GM12873 (cell line): Measurements from ENCODE around the gene TNFRSF8.

Source experiments
- CTCF ChIP-seq: IDR thresholded peaks from 2 replicates; pipeline ENCODE4 v1.5.1; 2012; ENCODE audit warnings: low read depth, mild to moderate bottlenecking, moderate library complexity, low read length, control low read depth; ENCODE audit not compliant: insufficient read depth; ENCODE audit errors: missing control alignments

Gene TNFRSF8

GRCh38 chr1:12053752-12054548 is 9.2 kb upstream of the TNFRSF8 start:
- TF ChIP-seq CTCF, result no peak

DNA sequence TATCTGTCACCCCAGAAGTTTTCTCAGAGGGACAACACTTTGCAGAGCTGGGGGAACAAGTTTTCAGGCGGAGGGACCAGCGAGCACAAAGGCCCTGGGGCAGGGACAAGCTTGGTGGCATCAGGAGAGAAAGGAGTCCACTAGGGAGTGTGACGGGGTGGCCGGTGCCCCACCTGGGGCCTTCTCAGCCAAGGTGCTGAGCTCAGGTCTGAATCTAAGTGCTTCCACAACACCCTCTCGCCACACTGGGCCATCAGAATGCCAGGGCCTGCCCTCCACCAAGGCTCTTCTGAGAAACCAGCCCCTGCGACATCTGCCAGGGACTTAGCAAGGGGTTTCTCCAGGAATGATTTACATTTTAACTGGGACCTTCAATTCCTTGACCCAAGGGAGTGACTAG is 7.8 kb upstream of the TNFRSF8 start:
- TF ChIP-seq CTCF, result no peak

- TF ChIP-seq CTCF, result no peak
Observed at GRCh38 chr1:12056331-12056841, 6.7 kb upstream of the TNFRSF8 start.

- no peak for TF ChIP-seq CTCF
Observed at GRCh38 chr1:12057382-12057781, 5.7 kb upstream of the TNFRSF8 start.

DNA sequence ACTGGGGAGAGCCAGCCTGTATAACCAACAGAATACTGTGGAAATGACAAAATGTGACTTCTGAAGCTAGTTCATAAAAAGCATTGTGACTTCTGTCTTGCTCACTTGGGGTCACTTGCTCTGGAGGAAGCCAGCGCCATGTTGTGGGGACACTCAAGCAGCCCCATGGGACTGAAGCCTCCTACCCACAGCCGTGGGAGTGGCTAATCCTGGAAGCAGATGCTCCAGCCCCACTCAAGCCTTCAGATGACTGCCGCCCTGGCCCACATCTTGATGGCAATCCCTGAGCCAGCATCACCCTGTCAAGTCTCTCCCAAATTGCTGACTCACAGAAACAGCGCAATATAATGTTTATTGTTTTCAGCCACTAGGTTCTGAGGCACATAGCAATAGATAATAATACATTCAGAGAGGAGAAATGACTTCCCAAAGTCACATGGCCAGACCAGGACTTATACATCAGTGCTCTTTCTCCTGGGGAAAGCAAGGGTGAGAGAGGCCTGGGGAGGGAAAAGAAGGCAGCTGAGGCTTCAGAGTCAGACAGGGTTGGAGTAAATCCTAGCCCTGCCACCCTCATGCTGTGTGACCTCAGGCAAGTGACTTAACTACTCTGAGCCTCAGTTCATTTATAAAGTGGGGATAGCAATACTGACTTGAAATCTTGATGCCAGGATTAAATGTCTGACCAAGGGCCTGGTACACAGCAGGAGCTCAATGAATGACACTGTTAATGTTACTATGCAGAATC is 5.0 kb upstream of the TNFRSF8 start:
- no peak for TF ChIP-seq CTCF

DNA sequence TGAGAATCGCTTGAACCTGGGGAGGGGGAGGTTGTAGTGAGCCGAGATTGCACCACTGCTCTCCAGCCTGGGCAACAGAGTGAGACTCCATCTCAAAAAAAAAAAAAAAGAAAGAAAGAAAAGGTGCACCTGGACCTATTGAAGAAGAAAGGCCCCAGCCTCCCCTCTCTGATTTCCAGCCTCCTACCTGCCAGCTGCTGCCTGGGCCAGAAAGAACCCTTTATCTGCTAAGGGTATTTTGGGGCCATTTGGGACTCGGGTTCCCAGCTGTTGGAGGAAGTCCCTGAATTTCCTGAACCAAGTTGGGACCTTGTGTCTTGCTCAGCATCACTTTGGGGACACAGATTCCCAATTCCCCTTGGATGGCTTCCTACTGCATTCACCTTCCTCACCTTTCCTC is 3.9 kb upstream of the TNFRSF8 start:
- no peak for TF ChIP-seq CTCF

DNA sequence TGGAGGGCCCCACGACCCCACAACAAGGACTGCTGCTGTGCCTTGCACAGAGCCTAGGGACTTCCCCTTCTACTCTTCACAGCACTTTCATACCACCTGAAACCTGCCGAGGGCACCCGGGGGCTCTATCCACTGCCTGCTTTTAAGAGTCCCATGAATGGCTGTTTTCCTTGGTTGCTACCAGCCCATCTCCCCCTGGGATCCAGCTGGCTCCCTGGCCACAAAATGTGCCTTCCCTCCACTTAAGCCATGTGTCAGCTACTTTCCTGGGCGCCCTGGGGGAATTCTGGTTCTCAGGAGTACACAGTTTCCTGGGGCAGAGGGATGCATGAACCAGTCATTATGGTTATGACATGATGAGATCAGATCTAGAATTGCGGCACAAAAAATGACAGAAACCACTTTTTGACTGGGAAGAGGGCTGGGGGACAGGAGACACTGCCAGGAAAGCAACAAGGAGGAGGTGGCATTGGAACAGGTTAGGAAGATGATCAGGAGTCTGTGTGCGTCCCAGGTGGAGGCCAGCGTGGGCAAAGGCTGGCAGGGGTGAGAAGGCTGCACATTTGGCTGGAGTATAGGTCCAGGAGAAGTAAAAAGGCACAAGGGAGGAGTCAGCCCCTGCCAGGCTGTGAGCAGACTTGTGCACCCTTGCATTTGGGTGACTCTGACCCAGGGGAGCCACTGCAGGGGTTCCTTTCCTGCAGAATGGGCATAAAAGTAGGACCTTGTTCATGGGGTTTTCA is 3.2 kb upstream of the TNFRSF8 start:
- TF ChIP-seq CTCF, result no peak
